Suprapubic skin (tissue), 3 donors: ENCODE data around the gene CRELD1.

Experiments used
- CTCF ChIP-seq, 2 donors: fragments of 200-600 bp in 1 of 2; fragments of 450-650 bp in 1 of 2; sonication (generic) in 1 of 2; IDR thresholded peaks; one replicate each; pipeline ENCODE4 v1.5.1; 2016 to 2019; ENCODE audit warnings: antibody characterized with exemption in 2 of 2, mild to moderate bottlenecking in 1 of 2, moderate library complexity in 1 of 2
- POLR2AphosphoS5 ChIP-seq, 3 donors: sonication (generic); formaldehyde crosslinking; IDR thresholded peaks; one replicate each; pipeline ENCODE4 v1.6.1; 2017; ENCODE audit warnings: antibody characterized with exemption in 3 of 3

GRCh38 chr3:9955067-9955502 is 21.5 kb downstream of the CRELD1 start:
- TF ChIP-seq POLR2AphosphoS5 (IDR thresholded peaks at IDR 0.05) = no peak
- TF ChIP-seq CTCF (IDR thresholded peaks at IDR 0.05) = no peak
